Activated CD8-positive, alpha-beta memory T cell treated with anti-CD3 and anti-CD28 coated beads for 24 hours (primary cell): ENCODE data around the gene RFX1.

ENCODE experiments used
- DNase-seq: peaks from one replicate; pipeline ENCODE4 v3.0.0-alpha.2; 2020

RFX1 gene

GRCh38 chr19:13960863-13961784 is 45.0 kb downstream of the RFX1 start:
- DNase-seq = no peak

GRCh38 chr19:13959962-13960862 is 45.9 kb downstream of the RFX1 start:
- no peak for DNase-seq

- DNase-seq = no peak
Measured at GRCh38 chr19:13959141-13959961, 46.8 kb downstream of the RFX1 start.

- no peak for DNase-seq
Measured at GRCh38 chr19:13958043-13958442, 48.1 kb downstream of the RFX1 start.

GRCh38 chr19:13957051-13957450 is 49.1 kb downstream of the RFX1 start:
- DNase-seq = no peak

- DNase-seq = no peak
Measured at GRCh38 chr19:13956365-13956744, 49.8 kb downstream of the RFX1 start.

GRCh38 chr19:13955662-13956364 is 50.3 kb downstream of the RFX1 start:
- no peak for DNase-seq

- no peak for DNase-seq
Measured at GRCh38 chr19:13954185-13954584, 51.9 kb downstream of the RFX1 start.

GRCh38 chr19:13952931-13953531 is 53.1 kb downstream of the RFX1 start:
- no peak for DNase-seq

GRCh38 chr19:13952154-13952930 is 53.8 kb downstream of the RFX1 start, which contains the start of gene DCAF15:
DCAF15 (plus strand) TSS chr19:13952509; CDS start chr19:13952513, 4 bp downstream.
- DNase-seq = peak; percentile 98

- DNase-seq = no peak
Measured at GRCh38 chr19:13951799-13952153, 54.3 kb downstream of the RFX1 start.

- DNase-seq = no peak
Measured at GRCh38 chr19:13951043-13951442, 55.1 kb downstream of the RFX1 start.

- no peak for DNase-seq
Measured at GRCh38 chr19:13946414-13946813, 59.7 kb downstream of the RFX1 start.

GRCh38 chr19:13942023-13942684 is 64.0 kb downstream of the RFX1 start:
- no peak for DNase-seq

- no peak for DNase-seq
Measured at GRCh38 chr19:13938301-13939064, 67.6 kb downstream of the RFX1 start, which contains the start of gene PODNL1. PODNL1 (minus strand) TSS chr19:13938417; CDS start chr19:13938181, 236 bp downstream.

- DNase-seq = no peak
Measured at GRCh38 chr19:13937479-13938300, 68.4 kb downstream of the RFX1 start.

GRCh38 chr19:13935765-13936510 is 70.2 kb downstream of the RFX1 start:
- DNase-seq = no peak

GRCh38 chr19:13934785-13935109 is 71.4 kb downstream of the RFX1 start:
- DNase-seq = no peak
